Superior temporal gyrus (tissue), 1 donor: Measurements from ENCODE around the gene DHRS3.

ENCODE experiments used
- DNase-seq: peaks from one replicate; pipeline ENCODE4 v3.0.0-alpha.2; 2016; ENCODE audit errors: extremely low spot score

The DHRS3 gene

DNA sequence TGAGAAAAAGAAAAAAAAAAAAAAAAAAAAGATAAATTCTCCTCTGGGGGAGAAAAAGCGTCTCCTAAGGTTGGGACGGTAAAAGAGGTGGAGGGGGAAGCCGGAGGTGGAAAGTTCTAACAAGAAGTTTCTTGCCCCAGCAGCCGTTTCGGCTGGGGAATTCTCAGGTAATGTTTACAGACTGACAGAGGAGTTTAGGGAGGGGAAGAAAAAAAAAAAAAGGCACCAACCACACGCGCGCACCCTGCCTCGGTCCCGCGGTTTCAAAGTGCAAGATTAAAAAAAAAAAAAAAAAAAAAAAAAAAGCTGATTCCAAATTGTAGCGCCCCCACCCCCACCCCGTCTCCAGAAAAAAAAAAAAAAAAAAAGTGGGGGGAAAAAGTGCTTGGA, 504 bp downstream of the DHRS3 start:
- no peak for DNase-seq

DNA sequence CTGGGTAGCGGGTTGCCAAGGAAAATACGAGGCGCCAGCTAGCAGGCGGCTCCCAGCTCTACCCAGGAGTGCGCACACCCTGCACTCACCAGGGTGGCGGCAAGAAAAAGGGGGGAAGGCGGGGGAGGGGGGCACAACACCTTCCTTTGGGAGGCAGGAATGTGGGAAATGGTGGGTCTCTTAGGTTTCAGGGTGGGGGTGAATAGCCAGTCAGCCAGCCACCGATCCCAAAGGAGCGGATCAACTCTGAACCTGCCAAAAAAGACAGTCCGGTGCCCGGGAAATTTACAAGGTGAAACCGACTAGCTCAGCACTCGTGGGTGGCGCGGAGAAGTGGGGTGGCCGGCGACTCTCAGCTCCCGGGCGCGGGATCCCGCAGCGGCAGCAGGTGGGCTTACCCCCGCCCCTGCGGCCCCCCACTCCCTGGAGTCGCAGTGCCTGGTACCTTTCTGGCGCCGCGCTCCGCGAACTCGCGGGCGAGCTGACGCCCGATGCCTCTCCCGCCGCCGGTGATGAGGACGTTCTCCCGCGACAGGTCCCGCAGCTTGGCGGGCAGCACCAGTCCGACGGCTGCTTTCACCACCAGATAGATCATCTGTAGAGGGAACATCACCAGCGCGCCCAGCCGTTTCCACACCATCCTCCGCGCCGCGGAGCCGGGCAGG, 1.2 kb downstream of the DHRS3 start:
- no peak for DNase-seq

DNA sequence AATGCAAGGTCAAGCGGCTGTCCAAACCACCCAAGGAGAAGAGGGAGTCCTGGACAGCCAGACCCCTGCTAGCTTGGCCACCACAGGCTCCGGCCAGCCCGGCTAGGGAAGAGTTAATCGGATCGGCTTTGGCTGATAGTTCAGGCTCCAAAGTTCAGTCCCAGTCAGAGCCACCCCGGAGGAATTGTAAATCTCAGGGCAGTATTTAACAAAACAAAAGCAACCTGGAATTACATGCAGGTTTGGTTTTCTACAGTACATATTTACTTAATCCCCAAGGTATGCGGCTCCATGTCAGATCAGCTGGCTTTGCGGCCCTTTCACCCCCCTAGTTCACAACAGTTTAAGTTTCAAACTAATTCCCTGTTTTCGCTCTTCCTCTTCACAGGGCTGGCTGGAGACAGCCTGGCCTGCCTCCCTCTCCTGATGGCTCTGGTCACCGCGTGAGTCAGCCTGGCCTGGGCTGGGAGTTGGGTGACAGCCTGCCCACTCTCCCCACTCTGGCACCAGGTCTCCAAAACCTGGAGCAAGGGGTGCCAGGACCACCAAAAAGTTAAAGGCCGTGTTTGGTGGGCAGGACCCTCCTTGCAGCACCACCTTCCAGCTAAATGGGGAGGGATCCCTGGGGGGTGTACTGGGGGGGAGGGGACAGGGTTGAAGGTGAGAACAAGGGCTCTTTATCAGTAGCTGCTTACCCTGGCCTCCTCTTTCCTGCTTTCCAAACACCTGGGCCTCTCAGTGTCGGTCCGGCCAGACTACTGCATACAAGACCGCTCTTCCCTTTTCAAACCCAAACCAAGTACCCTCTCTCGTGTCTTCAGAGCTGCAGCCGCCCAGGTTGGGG, 1.9 kb downstream of the DHRS3 start:
- no peak for DNase-seq

DNA sequence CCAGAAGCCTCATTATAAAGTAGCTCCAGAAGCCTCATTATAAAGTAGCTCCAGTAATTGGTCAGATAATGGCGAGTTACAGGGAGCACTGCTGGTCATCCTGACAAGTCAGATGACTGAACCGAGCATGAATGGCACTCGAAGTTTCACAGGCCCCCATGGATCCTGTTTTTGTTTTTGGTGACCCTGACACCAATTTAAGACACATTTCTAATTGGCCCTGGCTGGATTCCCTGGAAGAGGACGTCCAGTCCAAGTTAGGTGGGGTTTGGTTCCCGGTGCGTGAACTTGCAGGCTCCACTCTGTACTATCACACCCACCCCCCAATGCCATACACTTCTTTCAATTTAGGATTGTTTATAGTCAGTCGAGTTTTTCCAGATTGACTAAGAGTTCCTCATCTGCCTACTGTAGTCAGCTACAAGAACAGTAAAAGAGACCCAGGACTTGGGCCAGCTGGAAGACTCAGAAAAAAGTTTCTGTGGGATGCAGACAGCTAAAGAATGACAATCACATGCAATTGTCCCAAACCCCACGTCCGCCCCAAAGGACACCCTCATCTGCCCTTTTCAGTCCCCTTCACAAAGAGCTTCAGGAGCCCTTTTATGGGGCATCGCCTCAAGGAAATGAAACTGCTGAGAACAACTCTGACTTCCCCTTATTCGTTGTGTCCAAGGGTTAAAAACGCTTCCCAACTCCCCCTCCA, 2.7 kb downstream of the DHRS3 start:
- peak; percentile 45 for DNase-seq

DNA sequence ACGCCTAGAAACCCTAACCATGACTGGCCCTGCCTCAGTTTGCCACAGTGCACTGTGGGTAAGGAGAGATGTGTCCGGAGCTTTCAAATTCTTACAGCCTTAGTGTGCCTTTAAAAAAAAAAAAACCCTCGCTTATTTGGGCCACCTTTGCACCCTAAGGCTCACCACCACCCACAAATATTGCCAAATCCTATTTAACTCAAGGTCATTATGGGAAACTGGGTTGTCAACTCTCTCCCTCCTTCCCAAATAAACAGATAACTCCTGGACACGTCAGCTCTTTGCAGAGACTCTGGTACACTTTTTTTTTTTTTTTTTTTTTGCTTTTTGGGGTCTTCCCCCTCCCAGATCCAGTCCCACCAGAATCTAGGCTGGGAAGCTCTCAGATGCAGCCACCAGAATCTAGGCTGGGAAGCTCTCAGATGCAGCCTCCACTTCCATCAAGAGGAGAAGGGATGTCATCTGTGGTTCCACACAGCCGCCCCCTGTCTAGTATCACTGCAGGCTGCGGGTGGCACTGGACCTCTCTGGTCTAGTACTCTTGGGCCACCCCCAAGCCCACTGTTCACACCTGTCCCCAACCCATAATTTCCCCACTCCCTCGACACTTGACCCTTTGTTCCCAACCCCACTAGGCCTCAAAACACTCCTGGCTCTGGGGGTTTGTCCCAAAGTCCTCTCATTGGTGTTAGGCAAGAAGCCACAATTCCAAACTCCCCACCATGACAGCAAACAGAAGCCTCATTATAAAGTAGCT, 3.4 kb downstream of the DHRS3 start:
- DNase-seq, result no peak

DNA sequence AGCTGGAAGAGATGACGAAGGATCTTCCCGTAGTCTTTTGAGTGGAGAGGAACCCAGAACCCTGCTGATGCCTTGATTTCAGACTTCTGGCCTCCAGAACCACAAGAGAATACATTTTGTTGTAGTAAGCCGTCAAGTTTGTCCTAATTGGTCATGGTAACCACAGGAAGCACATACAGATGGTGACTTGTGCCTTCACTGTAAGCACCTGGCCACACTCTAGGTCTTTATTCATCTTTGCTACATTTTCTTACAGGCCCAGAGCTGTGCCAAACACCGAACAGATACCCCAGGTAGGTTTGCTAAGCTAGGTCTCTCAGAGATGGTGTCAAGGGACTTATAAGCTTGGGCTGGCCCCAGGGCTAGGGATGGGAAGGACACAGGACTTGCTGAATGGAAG, 4.8 kb downstream of the DHRS3 start:
- DNase-seq, result no peak

DNA sequence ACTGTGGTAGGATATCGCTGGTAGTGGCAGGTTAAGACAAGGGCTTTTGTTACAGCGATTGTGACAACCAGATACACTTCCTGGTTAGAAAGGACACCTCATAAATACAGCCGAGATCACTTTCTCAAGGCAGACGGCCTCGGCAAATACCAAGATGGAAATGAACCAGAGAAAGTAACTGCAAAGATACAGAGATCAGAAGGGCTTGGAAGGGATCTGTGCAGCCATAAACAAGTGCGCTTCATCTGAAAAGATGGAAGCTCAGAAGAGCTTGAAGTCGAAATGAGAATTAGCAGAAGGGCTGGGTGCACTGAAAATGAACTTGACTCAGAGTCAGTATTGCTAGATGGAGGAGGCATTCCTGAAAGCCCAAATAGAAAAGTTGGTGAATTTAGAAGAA, 7.1 kb downstream of the DHRS3 start:
- no peak for DNase-seq

DNA sequence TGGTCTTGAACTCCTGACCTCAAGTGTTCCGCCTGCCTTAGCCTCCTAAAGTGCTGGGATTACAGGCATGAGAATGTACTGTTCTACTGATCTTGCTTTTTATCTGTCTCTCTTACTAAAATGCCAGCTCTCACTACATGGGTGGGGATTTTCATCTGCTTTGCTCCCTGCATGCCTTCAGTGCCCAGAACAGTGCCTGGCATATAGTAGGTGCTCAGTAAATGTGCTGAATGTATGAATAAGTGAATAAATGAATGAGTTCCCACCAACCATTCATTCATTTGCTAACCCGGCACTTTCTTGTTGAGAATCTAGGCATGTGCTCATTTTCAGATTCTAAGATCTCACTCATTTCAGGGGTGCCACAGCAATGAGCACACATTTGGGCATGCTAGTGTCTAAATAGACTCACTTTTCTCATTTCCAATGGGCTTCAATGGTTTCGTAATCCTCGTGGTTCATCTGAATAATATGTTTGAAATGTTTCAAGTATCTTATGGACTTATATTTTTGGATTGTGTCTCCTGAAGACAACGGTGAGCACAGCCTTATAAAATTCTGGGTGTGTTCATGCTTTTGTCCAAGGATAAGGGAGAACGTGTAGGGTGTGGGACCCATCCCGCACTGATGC, 7.6 kb downstream of the DHRS3 start:
- DNase-seq, result no peak

DNA sequence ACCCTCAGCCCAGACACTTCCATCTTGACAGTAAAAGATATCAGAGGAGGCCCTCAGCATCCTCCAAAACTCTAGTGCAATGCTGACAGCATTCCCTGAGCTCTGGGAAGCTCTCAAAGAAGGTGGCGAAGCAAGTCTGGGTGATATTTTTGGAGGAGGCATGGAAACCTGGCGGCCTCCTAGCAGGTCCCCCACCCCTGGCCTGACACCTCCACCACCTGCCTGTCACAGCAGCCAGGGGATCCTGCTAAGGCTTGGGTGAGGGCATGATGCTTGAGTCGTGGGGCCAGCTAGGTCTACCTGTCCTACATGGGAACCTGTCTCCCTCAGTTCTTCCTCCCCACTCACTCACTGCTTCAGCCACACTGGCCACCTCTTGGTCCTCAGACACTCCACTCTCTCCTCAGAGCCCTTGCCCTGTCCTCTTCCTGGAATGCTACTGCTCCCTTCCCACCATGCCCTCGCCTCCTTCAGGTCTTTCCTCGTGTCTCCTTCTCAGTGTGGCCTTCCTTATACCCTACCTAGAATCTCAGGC, 8.5 kb downstream of the DHRS3 start:
- no peak for DNase-seq

DNA sequence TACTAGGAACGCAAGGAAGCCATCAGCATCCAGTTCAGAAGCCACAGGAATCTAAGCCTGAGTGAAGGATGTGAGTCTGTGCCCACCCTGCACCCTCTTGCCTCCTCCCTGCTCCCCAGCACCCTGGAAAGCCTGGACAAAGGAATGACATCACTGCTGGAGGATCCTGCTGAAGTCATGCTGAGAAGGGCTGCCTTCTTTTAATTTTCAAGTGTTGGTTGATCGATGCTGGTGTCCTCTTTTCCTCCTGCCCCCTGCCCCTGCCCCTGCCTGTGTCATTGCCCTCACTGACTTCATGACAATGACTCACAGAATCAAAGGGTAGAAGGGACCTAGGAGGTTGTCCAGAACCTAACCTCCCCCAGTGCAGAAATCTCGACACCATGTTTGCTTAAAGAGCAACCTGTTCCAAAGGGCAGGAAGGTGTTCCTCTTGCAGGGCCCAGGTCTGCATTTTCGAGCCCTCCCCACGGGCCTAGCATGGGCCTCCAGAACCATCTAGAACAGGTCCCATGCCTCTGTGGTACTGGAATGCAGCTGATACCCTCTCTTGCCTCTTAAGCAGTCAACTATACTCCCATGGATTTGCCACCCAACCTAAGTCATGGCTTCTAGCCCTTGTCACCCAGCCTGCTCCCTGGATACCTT, 9.6 kb downstream of the DHRS3 start:
- DNase-seq, result no peak

DNA sequence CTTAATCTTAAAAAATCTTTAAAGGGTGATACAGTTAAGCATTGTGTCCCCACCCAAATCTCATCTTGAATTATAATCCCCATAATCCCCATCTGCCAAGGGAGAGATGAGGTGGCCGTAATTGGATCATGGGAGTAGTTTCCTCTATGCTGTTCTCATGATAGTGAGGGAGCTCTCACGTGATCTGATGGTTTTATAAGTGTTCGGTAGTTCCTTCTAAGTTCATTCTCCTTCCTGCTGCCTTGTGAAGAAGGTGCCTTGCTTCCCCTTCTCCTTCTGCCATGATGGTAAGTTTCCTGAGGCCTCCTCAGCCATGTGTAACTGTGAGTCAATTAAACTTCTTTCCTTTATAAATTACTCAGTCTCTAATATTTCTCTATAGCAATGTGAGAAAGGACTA, 10.7 kb downstream of the DHRS3 start:
- no peak for DNase-seq

DNA sequence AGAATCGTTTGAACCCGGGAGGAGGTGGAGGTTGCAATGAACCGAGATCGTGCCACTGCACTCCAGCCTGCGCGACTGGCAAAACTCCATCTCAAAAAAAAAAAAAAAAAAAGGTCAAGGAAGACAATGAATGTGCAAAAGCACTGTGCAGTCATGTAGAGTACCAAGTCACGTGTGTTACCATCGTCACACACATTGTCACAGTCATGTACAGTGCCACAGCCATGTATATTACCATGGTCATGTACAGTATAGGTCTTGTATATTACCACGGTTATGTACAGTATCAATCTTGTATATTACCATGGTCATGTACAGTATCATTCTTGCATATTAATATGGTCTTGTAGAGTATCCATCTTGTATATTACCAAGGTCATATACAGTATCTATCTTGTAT, 13.0 kb downstream of the DHRS3 start:
- no peak for DNase-seq

DNA sequence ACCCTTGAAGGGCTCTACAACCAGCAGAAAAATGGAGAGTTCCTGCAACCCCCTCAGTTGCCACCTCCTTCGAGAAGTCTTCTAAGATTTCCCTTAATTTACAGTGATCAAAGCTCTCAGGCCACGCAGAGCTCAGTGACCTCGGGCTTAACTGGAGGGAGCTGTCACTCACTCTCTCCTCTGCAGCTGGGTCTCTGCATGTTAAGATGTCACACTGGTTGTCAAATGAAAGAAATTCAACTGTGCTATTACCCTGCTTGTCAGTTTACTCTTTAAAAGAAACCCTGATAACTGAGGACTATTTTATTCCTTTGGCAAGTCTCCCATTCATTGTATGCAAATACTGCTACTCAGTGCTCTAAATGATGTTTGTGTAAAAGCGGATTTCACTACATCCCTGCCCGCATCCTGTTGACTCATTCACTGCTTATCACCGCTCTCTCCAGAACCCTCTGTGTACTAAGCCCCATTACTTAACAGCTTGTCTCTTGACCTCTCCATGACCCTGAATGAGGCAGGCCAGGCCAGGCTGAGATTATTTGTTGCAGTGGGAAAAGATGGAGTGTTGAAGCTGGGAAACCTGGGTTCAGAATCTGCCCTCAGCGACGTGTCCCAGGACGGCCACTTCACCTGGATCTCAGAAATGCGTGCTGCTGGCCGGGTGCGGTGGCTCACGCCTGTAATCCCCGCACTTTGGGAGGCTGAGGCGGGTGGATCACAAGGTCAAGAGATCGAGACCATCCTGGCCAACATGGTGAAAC, 13.7 kb downstream of the DHRS3 start:
- no peak for DNase-seq

DNA sequence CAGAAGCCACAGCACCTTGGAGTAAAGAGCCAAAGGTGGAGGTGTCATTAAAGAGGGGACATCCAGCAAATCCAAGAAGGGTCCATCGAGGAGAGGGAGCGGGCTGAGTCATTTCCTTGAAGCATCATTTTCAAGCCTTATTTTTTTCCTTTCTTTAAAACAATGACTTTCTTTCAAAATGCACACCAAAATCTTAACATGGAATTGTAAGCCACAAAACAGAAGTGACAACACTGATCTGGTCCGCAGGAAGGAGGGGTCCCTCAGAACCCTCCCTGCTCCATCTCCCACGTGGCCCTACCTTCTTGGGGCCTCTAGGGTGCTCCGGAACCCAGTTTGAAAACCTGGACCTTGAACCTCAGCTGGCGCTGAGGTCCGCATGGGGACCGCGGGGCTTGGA, 14.8 kb downstream of the DHRS3 start:
- no peak for DNase-seq

DNA sequence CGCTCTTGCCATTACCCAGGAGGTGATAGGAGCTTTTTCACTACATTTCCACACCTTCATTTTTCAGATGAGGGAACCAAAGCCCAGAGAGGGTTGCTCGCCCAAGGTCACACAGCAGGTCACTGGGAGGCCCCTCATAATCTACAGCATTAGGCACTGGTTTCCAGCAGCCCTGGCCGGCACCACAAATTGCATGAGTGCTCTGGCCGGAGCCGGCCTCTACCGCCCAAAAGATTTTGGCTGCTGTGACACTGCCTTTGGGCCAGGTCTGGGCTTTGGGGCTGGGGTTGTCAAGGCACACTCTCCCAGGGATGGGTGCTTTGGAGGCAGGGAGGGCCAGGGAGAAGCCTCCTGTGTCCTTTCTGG, 15.4 kb downstream of the DHRS3 start:
- no peak for DNase-seq

DNA sequence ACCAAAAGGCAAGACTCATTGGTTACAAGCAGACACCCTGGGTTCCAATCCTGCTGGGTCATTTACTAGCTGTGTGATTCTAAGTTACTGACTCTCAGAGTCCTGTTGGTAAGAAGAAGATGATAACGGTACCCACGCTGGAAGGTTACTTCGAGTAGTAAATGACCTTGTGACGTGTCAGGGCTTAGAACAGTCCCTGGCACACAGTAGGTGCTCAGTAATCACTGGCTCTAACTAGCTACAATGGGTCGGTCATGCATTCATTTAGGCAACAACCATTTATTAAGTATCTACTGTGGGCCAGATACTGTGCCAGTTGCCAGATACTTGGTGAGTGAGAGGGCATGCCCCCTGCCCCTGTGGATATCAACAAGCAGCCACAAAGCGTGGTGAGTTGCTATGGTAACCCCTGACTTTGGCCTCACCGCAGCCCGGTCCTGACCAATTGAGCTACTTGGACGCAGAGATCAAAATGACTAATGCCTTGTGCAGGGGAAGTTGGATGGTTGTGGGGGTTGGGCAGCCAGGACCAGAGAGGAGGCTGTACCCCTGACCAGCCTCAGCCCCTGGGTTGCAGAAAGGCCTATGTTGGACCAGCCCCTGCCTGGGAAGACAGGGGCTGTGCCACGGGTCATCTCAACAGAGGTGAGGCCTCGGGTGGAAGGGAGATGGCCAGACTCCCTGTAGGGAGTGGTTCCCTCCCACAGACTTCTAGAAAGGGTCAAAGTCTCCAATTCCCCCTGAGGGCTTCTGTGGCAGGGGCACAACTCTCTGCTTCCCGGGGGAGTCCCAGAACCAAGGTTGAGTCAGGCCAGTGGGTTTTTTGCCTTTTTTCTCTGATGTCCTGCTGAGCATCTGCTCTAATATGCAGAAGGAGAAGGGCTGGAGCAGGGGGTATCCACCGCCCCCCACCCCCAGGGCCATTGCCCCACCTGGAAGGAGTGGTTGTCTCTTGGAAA, 16.0 kb downstream of the DHRS3 start:
- DNase-seq, result no peak

DNA sequence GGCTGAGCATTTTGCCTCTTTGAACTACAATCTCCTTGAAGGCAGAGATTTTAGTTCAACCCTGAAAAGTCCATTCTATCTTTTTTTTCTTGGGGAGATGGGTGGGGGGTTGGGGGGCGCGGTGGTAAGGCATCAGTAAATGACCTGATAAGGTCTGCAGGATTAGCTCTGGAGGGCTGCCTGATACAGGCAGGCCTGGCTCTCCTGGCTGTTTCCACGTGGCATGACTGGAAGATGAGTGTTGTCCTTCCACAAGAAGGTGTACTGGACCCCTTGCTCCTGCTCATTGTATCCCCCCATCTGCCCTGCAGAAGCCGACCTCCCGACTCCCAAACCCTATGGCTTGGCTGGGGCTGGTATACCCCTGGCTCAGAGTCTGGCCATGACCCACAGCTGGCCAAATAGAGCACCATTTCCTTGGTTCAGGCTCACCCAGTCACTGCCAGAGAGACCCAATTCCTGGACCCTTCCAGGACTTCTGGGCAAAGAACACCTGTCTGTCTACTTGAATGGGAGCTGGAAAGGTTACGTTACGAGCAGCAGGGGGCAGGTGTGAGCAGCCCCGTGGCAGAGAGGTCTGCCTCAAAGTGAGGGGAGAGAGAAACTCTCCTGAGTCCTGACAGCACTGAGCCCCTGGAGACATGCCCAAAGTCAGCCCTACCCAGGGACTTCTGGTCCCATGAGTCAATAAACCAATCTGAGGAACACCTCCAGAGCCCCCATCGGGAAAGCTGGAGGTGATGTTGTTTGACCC, 17.0 kb downstream of the DHRS3 start:
- DNase-seq, result no peak

DNA sequence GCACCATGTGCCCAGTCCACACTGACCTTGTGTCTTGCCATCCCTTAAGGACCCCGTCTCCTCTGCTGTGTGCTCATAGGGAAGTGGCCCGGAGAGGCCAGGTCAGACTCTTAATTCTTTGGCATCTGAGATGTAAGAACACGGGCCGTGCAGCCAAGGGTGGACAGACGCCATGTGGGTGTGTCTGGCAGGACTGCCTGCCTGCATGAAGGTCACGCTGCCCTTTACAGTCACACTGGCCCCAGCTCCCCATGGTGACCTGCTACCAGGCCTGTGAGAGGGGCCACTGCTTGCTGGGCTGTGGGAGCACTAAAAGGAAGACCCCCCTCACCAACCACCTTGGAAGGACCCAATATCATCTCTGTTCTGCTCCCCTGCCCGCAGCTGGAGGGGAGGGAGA, 17.7 kb downstream of the DHRS3 start:
- DNase-seq, result no peak
